ENCODE results near the gene CRYBA4.

The CRYBA4 gene

DNA sequence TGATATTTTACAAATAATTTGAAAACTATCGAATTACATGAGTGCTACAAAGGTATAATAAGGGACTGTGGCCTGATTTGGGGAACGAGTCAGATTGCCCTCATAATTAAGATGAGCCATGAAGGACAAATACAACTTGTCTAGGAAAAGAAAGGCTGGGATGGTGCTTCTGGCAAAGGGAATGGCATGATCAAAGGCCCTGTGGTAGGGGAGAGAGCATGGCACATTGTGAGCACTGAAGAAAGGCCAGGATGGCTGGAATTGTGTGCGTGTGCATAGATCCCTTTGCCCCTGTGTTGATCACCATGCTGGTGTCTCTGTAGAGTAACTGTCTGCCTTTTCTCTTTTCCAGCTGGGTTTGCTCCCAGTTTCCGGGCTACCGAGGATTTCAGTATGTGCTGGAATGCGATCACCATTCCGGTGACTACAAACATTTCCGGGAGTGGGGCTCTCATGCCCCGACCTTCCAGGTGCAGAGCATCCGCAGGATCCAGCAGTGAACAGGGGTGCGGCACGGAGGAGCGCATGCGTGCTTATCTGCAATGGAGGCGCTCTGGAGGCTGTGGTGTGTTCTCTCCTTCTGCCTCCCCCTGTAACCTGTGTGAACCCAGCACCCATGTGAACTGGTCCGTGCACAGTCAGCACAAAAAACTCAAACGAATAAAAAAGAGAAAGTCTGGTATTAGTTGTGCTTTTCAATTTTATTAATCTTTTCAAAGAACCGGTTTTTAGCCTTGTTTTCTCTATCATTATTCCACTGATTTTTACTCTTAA lies 8.4 kb downstream of the CRYBA4 start:
- no peak for DNase-seq

GRCh38 chr22:26631282-26631681 lies 9.5 kb downstream of the CRYBA4 start:
- DNase-seq = no peak

DNA sequence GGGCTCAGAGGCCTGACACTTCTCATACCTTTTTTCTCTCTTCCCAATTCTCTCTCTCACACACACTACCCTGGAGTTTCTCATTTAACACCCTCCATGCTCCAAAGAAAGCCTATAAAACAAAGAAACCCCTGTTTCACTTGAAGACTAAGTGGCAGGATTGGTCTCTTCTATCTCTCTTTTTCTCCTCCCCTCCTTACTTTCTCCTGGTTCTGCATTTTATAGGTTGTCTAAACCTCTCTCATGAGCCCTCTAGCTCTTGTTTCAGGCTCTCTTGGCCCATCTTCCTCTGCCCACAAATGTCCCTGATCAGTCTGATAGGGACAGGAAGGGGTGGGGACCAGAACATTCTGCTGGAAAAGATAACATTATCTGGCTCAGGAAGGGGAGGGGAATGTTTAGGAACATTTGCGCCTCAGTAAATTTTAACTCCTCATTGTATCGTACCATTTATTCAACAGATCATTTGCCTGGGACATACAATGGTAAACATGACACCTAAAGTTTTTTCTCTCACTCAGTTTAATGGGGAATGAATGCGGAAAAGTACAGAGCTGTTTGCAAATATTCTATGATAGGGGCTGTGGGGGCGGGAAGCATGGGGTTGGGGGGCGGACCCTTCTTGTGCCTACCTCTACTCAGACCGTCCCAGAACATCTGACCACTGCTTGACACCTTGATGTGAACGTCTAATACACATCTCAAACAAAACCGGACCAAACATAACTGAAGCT lies 10.8 kb downstream of the CRYBA4 start:
- DNase-seq = no peak

GRCh38 chr22:26634189-26634588 lies 12.4 kb downstream of the CRYBA4 start:
- DNase-seq = no peak

GRCh38 chr22:26635117-26635516 lies 13.4 kb downstream of the CRYBA4 start:
- DNase-seq = no peak

DNA sequence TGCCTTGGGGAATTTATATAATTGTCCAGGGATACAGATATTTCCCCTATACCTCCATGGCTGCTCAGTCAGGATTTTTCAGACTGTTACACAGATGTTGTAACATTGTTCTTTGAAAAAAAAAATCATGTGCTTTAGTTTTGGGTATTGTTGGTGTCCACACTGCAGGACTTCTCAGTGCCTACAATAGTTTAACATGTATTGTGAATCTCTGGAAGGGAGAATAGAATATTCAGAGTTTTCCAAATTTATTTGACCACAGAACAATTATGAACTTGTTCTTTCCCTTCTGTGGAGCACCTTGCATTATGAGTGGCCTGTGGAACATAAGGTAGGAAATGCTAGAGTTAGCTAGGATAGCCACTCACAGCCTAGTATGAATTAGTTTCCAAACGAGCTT lies 14.5 kb downstream of the CRYBA4 start:
- no peak for DNase-seq

GRCh38 chr22:26642465-26643417 lies 21.0 kb downstream of the CRYBA4 start:
- no peak for DNase-seq

GRCh38 chr22:26643418-26644100 lies 21.8 kb downstream of the CRYBA4 start:
- DNase-seq = no peak

GRCh38 chr22:26646158-26646557 lies 24.4 kb downstream of the CRYBA4 start:
- DNase-seq = peak; percentile 66

GRCh38 chr22:26648011-26648497 lies 26.3 kb downstream of the CRYBA4 start:
- no peak for DNase-seq

- DNase-seq = no peak
These were observed 27.0 kb downstream of the CRYBA4 start for GRCh38 chr22:26648528-26649388.

DNA sequence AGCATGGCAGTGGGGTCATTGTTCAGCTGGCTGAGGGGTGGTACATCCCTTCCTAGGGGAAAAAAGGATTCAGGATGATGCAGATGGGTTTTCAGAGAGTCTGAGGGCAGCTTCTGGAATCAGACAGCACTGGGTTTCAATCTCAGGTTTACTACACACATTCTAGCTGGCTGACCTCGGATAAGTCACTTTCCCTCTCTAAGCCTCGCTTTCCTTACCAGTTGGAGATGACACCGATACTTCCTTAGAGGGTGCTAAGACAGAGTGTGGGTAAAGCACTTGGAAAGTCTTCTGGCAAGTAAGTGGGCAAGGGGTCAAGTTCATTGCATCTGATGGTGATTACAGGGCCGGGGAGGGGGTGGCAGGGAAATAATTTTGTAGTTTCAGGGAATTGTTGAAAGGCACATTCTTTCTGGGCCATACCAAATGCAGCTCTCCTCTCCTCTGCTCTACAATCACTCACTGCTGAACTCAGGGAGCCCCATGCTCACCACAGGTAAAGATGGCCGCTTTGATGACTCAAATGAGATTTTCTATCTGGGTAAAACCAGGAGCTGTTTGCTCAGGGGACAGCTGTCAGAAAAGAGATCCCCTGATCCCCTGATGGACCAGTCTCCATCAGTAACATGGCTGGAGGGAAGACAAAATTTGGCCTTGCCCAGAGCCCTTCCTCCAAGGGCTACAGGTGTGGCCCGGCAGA lies 29.1 kb downstream of the CRYBA4 start:
- DNase-seq = no peak

- no peak for DNase-seq
These were observed 30.1 kb downstream of the CRYBA4 start for GRCh38 chr22:26651815-26652214.

GRCh38 chr22:26656891-26657851 lies 35.4 kb downstream of the CRYBA4 start, which contains the start of gene MIAT:
TSS of gene MIAT (plus strand) at chr22:26657588.
- peak; percentile 24 for DNase-seq

DNA sequence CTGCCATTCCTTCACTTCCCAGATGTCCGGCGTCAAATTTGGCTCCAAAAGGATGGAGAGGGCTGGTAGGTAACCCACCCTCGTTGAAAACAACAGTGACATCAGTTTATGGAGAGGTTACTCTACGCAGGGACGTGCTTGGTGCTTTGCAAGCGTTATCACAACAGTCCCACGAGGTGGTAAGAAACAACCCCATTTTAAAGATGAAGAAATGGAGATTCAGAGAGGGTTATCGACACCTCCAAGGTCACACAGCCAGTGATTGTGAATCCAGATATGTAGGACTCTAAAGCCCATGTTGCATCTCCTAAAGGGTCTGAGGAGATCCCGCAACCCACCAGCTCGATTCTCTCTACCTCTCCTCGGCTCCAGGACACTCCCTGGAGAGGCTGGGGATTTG lies 36.4 kb downstream of the CRYBA4 start:
- no peak for DNase-seq

GRCh38 chr22:26658671-26659478 lies 37.1 kb downstream of the CRYBA4 start:
- DNase-seq = peak; percentile 94

DNA sequence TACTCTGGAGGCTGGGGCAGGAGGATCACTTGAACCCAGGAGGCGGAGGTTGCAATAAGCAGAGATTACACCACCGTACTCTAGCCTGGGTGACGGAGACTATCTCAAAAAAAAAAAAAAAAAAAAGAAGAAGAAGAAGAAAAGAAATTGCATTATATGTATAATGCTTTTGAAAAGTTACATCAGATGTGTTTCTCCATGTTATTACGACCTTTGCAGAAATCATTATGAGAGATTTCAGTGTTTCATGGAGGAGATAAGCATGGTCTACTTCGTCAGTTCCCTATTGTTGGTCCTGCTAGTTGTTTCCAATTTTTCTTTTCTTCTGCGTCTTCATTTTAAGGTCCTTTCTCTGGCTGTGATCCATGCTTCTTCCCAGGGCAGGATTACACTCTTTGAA lies 38.6 kb downstream of the CRYBA4 start:
- DNase-seq = no peak

DNA sequence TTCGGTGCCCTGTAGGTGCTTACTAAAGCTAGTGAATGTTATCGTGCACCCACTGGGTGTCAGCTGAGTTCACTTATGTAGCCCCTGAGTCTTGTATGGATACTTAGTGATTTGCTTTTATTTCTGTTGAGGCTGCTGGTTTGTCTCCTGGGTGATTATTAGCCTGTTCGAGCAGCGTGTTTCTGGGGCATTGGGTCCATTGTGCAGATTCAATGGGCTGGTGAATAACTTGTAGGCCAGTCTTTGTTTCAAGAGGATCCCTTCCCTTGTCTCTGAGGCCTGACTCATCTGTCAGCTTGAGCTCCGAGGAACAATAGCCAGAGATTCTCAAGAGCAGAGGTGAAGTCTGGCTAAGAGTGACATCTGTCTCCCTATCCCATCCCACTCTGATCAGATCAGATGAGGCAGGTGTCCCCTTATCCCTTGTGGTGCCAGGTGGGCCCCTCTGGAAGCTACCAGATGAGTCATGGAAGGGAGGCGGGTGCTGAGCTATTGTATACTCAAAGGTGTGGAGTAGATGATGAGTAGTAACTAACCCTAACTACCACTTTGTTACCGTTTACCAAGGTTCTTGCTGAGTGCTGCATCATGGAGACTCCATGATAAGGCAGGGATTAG lies 39.3 kb downstream of the CRYBA4 start:
- DNase-seq = no peak
